Neuron (in vitro differentiated cells): ENCODE measurements around the gene TMEM11.

Experiments
- H2AFZ ChIP-seq: one replicate; pipeline ENCODE4 v1.6.1; 2013; ENCODE audit warnings: low read depth, mild to moderate bottlenecking, inconsistent platforms, low read length, moderate library complexity
- H3K27me3 ChIP-seq: one replicate; pipeline ENCODE4 v1.6.1; 2013; ENCODE audit warnings: low read length; ENCODE audit not compliant: insufficient read depth
- H3K36me3 ChIP-seq: one replicate; pipeline ENCODE4 v1.6.1; 2013; ENCODE audit warnings: low read length; ENCODE audit not compliant: insufficient read depth
- H3K4me1 ChIP-seq: one replicate; pipeline ENCODE4 v1.6.1; 2013; ENCODE audit warnings: low read length; ENCODE audit not compliant: insufficient read depth
- H3K4me3 ChIP-seq: 2 replicates; pipeline ENCODE4 v1.5.1; 2013; ENCODE audit warnings: mild to moderate bottlenecking, low read length, moderate library complexity
- H3K9me3 ChIP-seq: one replicate; pipeline ENCODE4 v1.6.1; 2013; ENCODE audit warnings: low read length

The TMEM11 gene

GRCh38 chr17:21166595-21167210 lies 47.3 kb downstream of the TMEM11 start:
- no peaks in the 10 kb centered on the region for H3K9me3 ChIP-seq
- H3K36me3 ChIP-seq, result peaks cover 2% of the 10 kb centered on the region
- no peaks in the 10 kb centered on the region for H3K27me3 ChIP-seq
- no peak overlapping the region for H3K4me3 ChIP-seq
- H3K4me1 ChIP-seq, result peaks cover 10% of the 10 kb centered on the region
- H2AFZ ChIP-seq, result no peak overlapping the region

- no peaks in the 10 kb centered on the region for H3K9me3 ChIP-seq
- no peaks in the 10 kb centered on the region for H3K36me3 ChIP-seq
- no peak overlapping the region for H3K4me3 ChIP-seq
- peaks cover 10% of the 10 kb centered on the region for H3K4me1 ChIP-seq
- no peak overlapping the region for H2AFZ ChIP-seq
- H3K27me3 ChIP-seq, result no peaks in the 10 kb centered on the region
These were observed 47.9 kb downstream of the TMEM11 start for GRCh38 chr17:21165922-21166594.

- Histone ChIP-seq H3K36me3 (no peaks in the 10 kb centered on the region), H3K4me3 (no peak overlapping the region), H3K9me3 (no peaks in the 10 kb centered on the region), H2AFZ (no peak overlapping the region), H3K4me1 (peaks cover 10% of the 10 kb centered on the region), H3K27me3 (no peaks in the 10 kb centered on the region)
These were observed 49.3 kb downstream of the TMEM11 start for GRCh38 chr17:21164620-21165019.

GRCh38 chr17:21164216-21164615 lies 49.7 kb downstream of the TMEM11 start:
- H3K27me3 ChIP-seq, result no peaks in the 10 kb centered on the region
- no peaks in the 10 kb centered on the region for H3K36me3 ChIP-seq
- no peaks in the 10 kb centered on the region for H3K9me3 ChIP-seq
- H3K4me1 ChIP-seq, result peaks cover 10% of the 10 kb centered on the region
- H2AFZ ChIP-seq, result no peak overlapping the region
- H3K4me3 ChIP-seq, result no peak overlapping the region

- Histone ChIP-seq H2AFZ (no peak overlapping the region), H3K4me1 (peaks cover 10% of the 10 kb centered on the region), H3K27me3 (no peaks in the 10 kb centered on the region), H3K9me3 (no peaks in the 10 kb centered on the region), H3K4me3 (no peak overlapping the region), H3K36me3 (no peaks in the 10 kb centered on the region)
These were observed 50.9 kb downstream of the TMEM11 start for GRCh38 chr17:21163101-21163500.

- Histone ChIP-seq H3K4me3 (no peak overlapping the region), H2AFZ (no peak overlapping the region), H3K4me1 (peaks cover 10% of the 10 kb centered on the region), H3K36me3 (no peaks in the 10 kb centered on the region), H3K9me3 (peaks cover 1% of the 10 kb centered on the region), H3K27me3 (no peaks in the 10 kb centered on the region)
These were observed 51.6 kb downstream of the TMEM11 start for GRCh38 chr17:21162394-21162775.

GRCh38 chr17:21161498-21162393 lies 52.2 kb downstream of the TMEM11 start:
- Histone ChIP-seq H3K4me3 (no peak overlapping the region), H3K9me3 (peaks cover 3% of the 10 kb centered on the region), H3K4me1 (peaks cover 10% of the 10 kb centered on the region)

GRCh38 chr17:21160401-21160800 lies 53.6 kb downstream of the TMEM11 start:
- no peaks in the 10 kb centered on the region for H3K27me3 ChIP-seq
- H2AFZ ChIP-seq, result no peak overlapping the region
- H3K4me3 ChIP-seq, result no peak overlapping the region
- peaks cover 3% of the 10 kb centered on the region for H3K9me3 ChIP-seq
- no peaks in the 10 kb centered on the region for H3K36me3 ChIP-seq
- peaks cover 10% of the 10 kb centered on the region for H3K4me1 ChIP-seq

More at GRCh38 chr17:21161498-21162393, 52.2 kb downstream of the TMEM11 start:
- Histone ChIP-seq H3K27me3 (no peaks in the 10 kb centered on the region), H3K36me3 (no peaks in the 10 kb centered on the region), H2AFZ (no peak overlapping the region)

- Histone ChIP-seq H3K27me3 (no peaks in the 10 kb centered on the region), H2AFZ (no peak overlapping the region), H3K4me3 (no peak overlapping the region), H3K36me3 (no peaks in the 10 kb centered on the region), H3K4me1 (peaks cover 3% of the 10 kb centered on the region), H3K9me3 (peaks cover 3% of the 10 kb centered on the region)
These were observed 56.2 kb downstream of the TMEM11 start for GRCh38 chr17:21157586-21158370.

GRCh38 chr17:21152731-21153130 lies 61.2 kb downstream of the TMEM11 start:
- H3K27me3 ChIP-seq, result no peaks in the 10 kb centered on the region
- no peak overlapping the region for H2AFZ ChIP-seq
- no peaks in the 10 kb centered on the region for H3K36me3 ChIP-seq
- peaks cover 8% of the 10 kb centered on the region for H3K9me3 ChIP-seq
- no peak overlapping the region for H3K4me3 ChIP-seq
- no peaks in the 10 kb centered on the region for H3K4me1 ChIP-seq

- Histone ChIP-seq H3K36me3 (no peaks in the 10 kb centered on the region), H3K27me3 (no peaks in the 10 kb centered on the region), H3K4me1 (no peaks in the 10 kb centered on the region), H2AFZ (no peak overlapping the region), H3K9me3 (peaks cover 5% of the 10 kb centered on the region), H3K4me3 (no peak overlapping the region)
These were observed 64.3 kb downstream of the TMEM11 start for GRCh38 chr17:21149621-21150020.
